NOMO-1 (cell line): ENCODE results near the gene KRT31.
"Not testable (repeated sequence)": the region's sequence is repeated elsewhere in the genome, so short reads cannot be mapped to it uniquely, and the experiment has no call there.

ENCODE experiments used
- DNase-seq, 2 experiments: peaks; one replicate each; lab custom pipeline; 2025; ENCODE audit not compliant: unreplicated experiment in 2 of 2; lab: John Stamatoyannopoulos, UW

Gene KRT31

DNA sequence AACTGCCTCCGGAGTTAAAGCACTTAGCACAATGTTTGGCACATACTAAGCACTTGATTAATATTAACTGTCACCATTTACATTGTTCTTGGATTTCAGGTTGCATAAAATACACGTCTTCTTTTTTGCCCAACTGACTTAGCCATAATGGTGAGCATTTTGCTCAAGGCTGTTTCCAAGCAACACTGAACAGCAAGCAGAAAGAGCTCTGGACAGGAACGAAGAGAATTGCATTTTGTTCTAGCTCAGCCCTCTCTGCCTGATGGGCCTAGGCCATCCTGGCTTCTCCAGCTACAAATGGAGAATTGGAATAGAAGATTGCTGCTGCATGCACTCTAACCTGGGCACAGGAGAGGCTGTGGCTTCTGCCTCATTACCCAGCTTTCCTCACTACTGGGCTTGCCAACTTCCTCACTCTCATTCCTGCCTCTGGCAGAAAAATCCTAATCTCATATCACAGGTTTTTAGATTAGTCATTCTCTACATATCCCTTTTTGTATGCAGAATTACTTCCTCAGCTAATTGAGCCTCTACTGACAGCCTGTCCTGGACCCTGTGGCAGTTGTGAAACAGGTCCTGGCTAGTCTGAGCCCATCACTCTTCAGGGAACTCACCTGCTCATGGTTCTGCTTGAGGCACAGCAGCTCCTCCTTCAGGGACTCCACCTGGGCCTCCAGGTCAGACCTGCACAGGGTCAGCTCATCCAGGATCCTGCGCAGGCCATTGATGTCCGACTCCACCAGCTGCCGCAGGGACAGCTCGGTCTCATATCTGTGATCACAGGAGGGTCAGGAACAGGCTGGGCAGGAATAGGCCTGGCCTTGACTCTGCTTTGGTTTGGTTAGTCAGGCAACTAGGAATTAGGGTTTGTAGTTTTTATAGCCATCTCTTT is 49.3 kb downstream of the KRT31 start:
- DNase-seq = peak; percentile 34 to 52

DNA sequence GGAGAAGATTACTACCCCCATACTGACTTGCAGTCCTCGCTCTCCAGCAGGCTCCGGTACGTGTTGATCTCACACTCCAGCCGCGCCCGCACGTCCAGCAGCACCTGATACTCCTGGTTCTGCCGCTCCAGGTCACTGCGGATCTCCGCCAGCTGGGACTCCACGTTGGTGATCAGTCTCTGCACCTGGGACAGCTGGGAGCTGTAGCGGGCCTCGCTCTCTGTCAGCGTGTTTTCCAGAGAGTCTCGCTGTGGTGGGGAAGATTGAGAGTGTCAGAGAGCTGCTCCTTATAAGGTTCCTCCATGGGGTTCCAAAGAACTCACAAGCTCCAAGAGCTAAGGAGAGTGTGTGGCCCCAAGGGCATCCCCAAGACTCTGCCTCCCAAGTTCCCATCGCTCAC is 51.0 kb downstream of the KRT31 start:
- not testable (repeated sequence) for DNase-seq

DNA sequence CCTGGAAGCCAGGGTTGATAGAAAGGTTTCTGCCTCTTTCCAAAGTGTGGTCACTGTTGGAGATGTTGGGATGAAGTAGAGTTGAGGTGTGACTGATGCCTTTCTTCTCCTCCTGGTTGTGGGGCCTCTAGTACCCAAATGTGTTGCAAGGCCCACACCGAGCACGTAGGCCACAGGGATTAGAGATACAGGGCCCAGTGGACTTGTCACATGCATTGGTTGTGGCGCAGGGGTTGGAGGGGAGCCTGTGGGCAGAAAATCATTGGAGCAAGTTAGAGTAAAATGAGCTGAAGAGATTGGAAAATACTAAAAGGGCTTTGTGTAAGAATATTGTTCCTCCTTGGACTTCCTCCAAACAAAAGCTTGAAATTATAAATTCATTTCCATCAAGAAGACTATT is 51.4 kb downstream of the KRT31 start:
- no peak for DNase-seq
